Keratinocyte (primary cell): ENCODE results near the gene LRCH3. TPM values are rescaled to one million over a fixed set of nuclear protein-coding genes. Genes with fewer than 3 reads are reported as not detected.

Experiments used
- DNase-seq: peaks from one replicate; pipeline ENCODE4 v3.0.0-alpha.2; 2011; ENCODE audit warnings: low read depth, missing footprints, low spot score
- FAIRE-seq: peaks from 2 replicates; lab custom pipeline; 2011; peaks lifted over from hg19 to GRCh38; lab: Jason Lieb, UNC
- H2AFZ ChIP-seq: 2 replicates; pipeline ENCODE4 v1.6.0; 2012; ENCODE audit warnings: low read length, control low read depth, inconsistent platforms; ENCODE audit not compliant: control insufficient read depth
- H3K27ac ChIP-seq: 2 replicates; pipeline ENCODE4 v1.5.1; 2011; ENCODE audit warnings: low read length; ENCODE audit not compliant: control insufficient read depth, insufficient read depth
- H3K27me3 ChIP-seq: 3 replicates; pipeline ENCODE4 v1.6.0; 2011; ENCODE audit warnings: low read length; ENCODE audit not compliant: control insufficient read depth, insufficient read depth; ENCODE audit errors: extremely low read depth
- H3K36me3 ChIP-seq, 2 experiments: 2 replicates in 1 of 2; 3 replicates in 1 of 2; pipeline ENCODE4 v1.5.1; 2011; ENCODE audit warnings: low read length in 2 of 2, mild to moderate bottlenecking in 1 of 2; ENCODE audit not compliant: control insufficient read depth in 2 of 2, insufficient read depth in 2 of 2; ENCODE audit errors: extremely low read depth in 1 of 2
- H3K4me1 ChIP-seq: 3 replicates; pipeline ENCODE4 v1.5.1; 2011; ENCODE audit warnings: low read length; ENCODE audit not compliant: control insufficient read depth, insufficient read depth; ENCODE audit errors: extremely low read depth
- H3K4me2 ChIP-seq: 3 replicates; pipeline ENCODE4 v1.6.0; 2011; ENCODE audit warnings: low read depth, low read length; ENCODE audit not compliant: control insufficient read depth, insufficient read depth; ENCODE audit errors: extremely low read depth
- H3K4me3 ChIP-seq, 3 experiments: fragments of 200-600 bp in 1 of 3; sonication (generic) in 1 of 3; 2 replicates in 2 of 3; 3 replicates in 1 of 3; pipeline ENCODE4 v1.5.1; 2011 to 2016; ENCODE audit warnings: low read length in 3 of 3, mild to moderate bottlenecking in 3 of 3, control low read depth in 2 of 3, inconsistent platforms in 1 of 3, low read depth in 1 of 3, mixed read lengths in 1 of 3, mixed run types in 1 of 3, moderate library complexity in 1 of 3; ENCODE audit not compliant: control insufficient read depth in 2 of 3, insufficient read depth in 2 of 3; ENCODE audit errors: extremely low read depth in 1 of 3
- H3K79me2 ChIP-seq: 2 replicates; pipeline ENCODE4 v1.6.0; 2012; ENCODE audit warnings: low read length; ENCODE audit not compliant: control insufficient read depth, insufficient read depth
- H3K9ac ChIP-seq: 3 replicates; pipeline ENCODE4 v1.6.0; 2011; ENCODE audit warnings: low read length; ENCODE audit not compliant: control insufficient read depth, insufficient read depth; ENCODE audit errors: extremely low read depth
- H3K9me1 ChIP-seq: 3 replicates; pipeline ENCODE4 v1.6.0; 2011; ENCODE audit warnings: low read length; ENCODE audit not compliant: control insufficient read depth, insufficient read depth; ENCODE audit errors: extremely low read depth
- H3K9me3 ChIP-seq: 2 replicates; pipeline ENCODE4 v1.5.1; 2012; ENCODE audit warnings: low read depth, low read length; ENCODE audit not compliant: control insufficient read depth
- H4K20me1 ChIP-seq: 3 replicates; pipeline ENCODE4 v1.6.0; 2011; ENCODE audit warnings: low read length; ENCODE audit not compliant: control insufficient read depth, insufficient read depth; ENCODE audit errors: extremely low read depth
- EZH2 ChIP-seq: IDR thresholded peaks from one replicate; pipeline ENCODE4 v1.6.1; 2012; ENCODE audit warnings: inconsistent platforms, mild to moderate bottlenecking, low read length, moderate library complexity
- dilution Hi-C: fragments of 300-500 bp; cut with MboI; formaldehyde crosslinking; loops from one replicate; pipeline ENCODE4 v1.7.0; 2020; ENCODE audit warnings: low sequenced_read_pairs; ENCODE audit not compliant: extremely low pct_ligation_motif_present
- polyA plus RNA-seq, 5 experiments: library from polyadenylated mRNA; depleted of rRNA in 3 of 5; stranded (reverse) in 3 of 5; stranded (forward) in 1 of 5; unstranded in 1 of 5; fragments of >200 nt; gene quantifications; 1 replicate in 1 of 5; 2 replicates in 3 of 5; 3 replicates in 1 of 5; pipeline versions ENCODE4 v1.2.1 to v1.2.3, GENCODE V29; 2011 to 2012; ENCODE audit warnings: missing spikeins in 2 of 5, low read depth in 1 of 5, low replicate concordance in 1 of 5
- TF ChIP-seq, protein P1 (sequence below), 3 experiments: IDR thresholded peaks in 1 of 3; conservative IDR thresholded peaks in 1 of 3; optimal IDR thresholded peaks in 1 of 3; 2 replicates in 2 of 3; 3 replicates in 1 of 3; pipeline versions ENCODE3 to v1.5.1; 2011; ENCODE audit warnings: low read length in 3 of 3, mild to moderate bottlenecking in 3 of 3, moderate library complexity in 2 of 3, control low read depth in 1 of 3, inconsistent platforms in 1 of 3; ENCODE audit not compliant: insufficient read depth in 2 of 3; ENCODE audit errors: extremely low read depth in 1 of 3

LRCH3 gene
- polyA plus RNA-seq, 1 donor (not counting 4 experiments of a cell fraction or from before 2014, with no cell fraction given): 50.2 TPM

DNA sequence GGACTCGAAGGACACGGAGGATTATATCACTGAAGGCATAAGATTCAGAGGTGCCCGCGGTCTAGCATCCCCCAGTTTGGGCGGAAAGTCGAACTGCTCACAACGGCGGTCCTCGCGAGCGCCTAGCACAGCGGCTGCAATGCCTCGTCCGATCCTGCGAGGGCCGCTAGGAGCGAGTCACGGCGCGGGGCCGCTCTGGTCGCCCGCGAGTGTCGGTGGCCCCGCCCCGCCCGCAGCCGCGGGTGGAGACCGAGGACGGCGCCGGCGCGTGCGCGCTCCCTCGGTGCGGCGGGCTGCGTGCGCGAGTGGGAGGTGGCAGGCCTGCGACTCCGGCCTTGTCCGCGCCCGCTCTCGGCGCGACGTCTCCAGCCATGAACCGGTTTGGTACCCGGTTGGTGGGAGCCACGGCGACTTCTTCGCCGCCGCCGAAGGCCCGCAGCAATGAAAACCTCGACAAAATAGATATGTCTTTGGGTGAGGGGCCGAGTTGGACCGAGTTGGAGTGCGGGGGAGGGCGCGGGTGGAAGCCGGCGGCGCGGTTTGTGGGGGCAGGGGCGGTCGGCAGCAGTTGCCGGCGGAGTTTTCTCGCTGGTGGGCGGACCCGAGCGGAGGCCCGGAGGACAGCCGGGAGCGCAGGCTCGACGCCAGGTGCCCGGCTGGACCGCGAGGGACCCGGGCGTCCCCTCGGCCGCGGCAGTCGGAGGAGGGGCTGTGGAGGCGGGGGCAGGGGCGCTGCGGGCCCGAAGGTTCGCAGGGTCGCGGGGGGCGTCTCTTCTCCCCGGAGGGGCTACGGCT is 41.3 kb upstream of the LRCH3 start, which contains the start of gene FYTTD1:
Gene FYTTD1 (plus strand): TSS at position 283 of the 795 bp plus-strand sequence. CDS start 89 bp downstream, at position 372.
- Histone ChIP-seq H3K9ac (peak within 1 kb of the TSS; percentile 84), H4K20me1 (peaks cover 3% of the 10 kb centered on the region), H2AFZ (peak within 1 kb of the TSS; percentile 95), H3K27me3 (no peaks in the 10 kb centered on the region), H3K4me2 (peak within 1 kb of the TSS; percentile 80), H3K9me3 (no peaks in the 10 kb centered on the region), H3K4me1 (peaks cover 18% of the 10 kb centered on the region), H3K9me1 (peaks cover 2% of the 10 kb centered on the region), H3K79me2 (peaks cover 40% of the 10 kb centered on the region), H3K36me3 (no peaks in the 10 kb centered on the region), H3K4me3 (peak within 1 kb of the TSS; percentile 80 to 93 (median 85)), H3K27ac (peak within 1 kb of the TSS; percentile 72)
- DNase-seq (no peak), FAIRE-seq (no peak)
- dilution Hi-C loops: no loop called here
- TF ChIP-seq, protein P1, sequence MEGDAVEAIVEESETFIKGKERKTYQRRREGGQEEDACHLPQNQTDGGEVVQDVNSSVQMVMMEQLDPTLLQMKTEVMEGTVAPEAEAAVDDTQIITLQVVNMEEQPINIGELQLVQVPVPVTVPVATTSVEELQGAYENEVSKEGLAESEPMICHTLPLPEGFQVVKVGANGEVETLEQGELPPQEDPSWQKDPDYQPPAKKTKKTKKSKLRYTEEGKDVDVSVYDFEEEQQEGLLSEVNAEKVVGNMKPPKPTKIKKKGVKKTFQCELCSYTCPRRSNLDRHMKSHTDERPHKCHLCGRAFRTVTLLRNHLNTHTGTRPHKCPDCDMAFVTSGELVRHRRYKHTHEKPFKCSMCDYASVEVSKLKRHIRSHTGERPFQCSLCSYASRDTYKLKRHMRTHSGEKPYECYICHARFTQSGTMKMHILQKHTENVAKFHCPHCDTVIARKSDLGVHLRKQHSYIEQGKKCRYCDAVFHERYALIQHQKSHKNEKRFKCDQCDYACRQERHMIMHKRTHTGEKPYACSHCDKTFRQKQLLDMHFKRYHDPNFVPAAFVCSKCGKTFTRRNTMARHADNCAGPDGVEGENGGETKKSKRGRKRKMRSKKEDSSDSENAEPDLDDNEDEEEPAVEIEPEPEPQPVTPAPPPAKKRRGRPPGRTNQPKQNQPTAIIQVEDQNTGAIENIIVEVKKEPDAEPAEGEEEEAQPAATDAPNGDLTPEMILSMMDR (optimal IDR thresholded peaks at IDR 0.05 in 1 of 3, IDR thresholded peaks at IDR 0.05 in 1 of 3, conservative IDR thresholded peaks at IDR 0.05 in 1 of 3; ENCODE audit: extremely low read depth in 1 of 3, insufficient read depth in 2 of 3, low read length in 3 of 3): peak; percentile 18 to 67 (median 41)
- no peak for TF ChIP-seq EZH2

DNA sequence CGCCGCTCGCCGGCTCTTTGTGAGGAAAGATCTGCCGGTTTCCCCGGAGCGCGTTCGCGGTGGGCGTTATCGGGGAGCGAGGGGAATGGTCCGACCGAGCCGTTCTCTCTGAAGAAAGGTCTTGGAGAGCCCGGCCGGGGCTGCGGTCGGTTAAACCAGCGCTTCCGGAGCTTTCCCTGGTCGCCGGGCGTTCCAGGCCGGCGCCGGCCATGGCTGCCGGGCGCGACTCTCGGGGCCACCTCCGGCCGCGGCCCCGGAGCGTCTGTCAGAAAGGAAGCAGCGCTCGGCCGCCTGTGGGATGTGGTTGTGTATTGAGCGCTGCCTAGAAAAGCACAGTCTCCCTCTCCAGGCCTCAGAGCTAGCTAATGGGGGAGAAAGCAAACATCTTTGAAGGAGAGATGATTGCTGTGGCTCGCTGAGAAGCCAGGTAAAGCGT is 40.6 kb upstream of the LRCH3 start:
- dilution Hi-C loops: no loop called here
- Histone ChIP-seq H3K9ac (peak overlapping the region; percentile 84), H3K9me3 (no peaks in the 10 kb centered on the region), H3K79me2 (peaks cover 47% of the 10 kb centered on the region), H3K27me3 (no peaks in the 10 kb centered on the region), H3K4me3 (peak overlapping the region; percentile 80 to 93 (median 85)), H3K4me1 (peaks cover 18% of the 10 kb centered on the region), H3K36me3 (no peaks in the 10 kb centered on the region), H3K9me1 (peaks cover 2% of the 10 kb centered on the region), H2AFZ (peak overlapping the region; percentile 32), H3K27ac (peak overlapping the region; percentile 72), H4K20me1 (peaks cover 3% of the 10 kb centered on the region), H3K4me2 (peak overlapping the region; percentile 80)
- DNase-seq: no peak
- no peak for FAIRE-seq
- TF ChIP-seq, protein P1 (optimal IDR thresholded peaks at IDR 0.05 in 1 of 3, IDR thresholded peaks at IDR 0.05 in 1 of 3, conservative IDR thresholded peaks at IDR 0.05 in 1 of 3; ENCODE audit: extremely low read depth in 1 of 3, insufficient read depth in 2 of 3, low read length in 3 of 3): no peak
- no peak for TF ChIP-seq EZH2
